DND-41 (cell line): ENCODE data around the gene FOXD2.

Source experiments
- ATAC-seq: fragments of 200-7000 bp; cut with Tn5 transposase; 3 replicates; pipeline ENCODE4 v1.9.1; 2021; ENCODE audit warnings: low read depth; ENCODE audit not compliant: insufficient read depth
- DNase-seq: peaks from one replicate; pipeline ENCODE4 v3.0.0-alpha.2; 2020
- H2AFZ ChIP-seq: 2 replicates; pipeline ENCODE4 v1.6.0; 2012; ENCODE audit warnings: low read depth, low read length
- H3K27ac ChIP-seq: 2 replicates; pipeline ENCODE4 v1.5.1; 2012; ENCODE audit warnings: low read length, inconsistent platforms
- H3K27me3 ChIP-seq: fragments of 200-600 bp; sonication (generic); 2 replicates; pipeline ENCODE4 v1.6.0; 2012; ENCODE audit warnings: low read length, mild to moderate bottlenecking, inconsistent platforms; ENCODE audit not compliant: insufficient read depth, poor library complexity
- H3K36me3 ChIP-seq: 2 replicates; pipeline ENCODE4 v1.5.1; 2012; ENCODE audit warnings: low read length, inconsistent platforms; ENCODE audit not compliant: insufficient read depth
- H3K4me1 ChIP-seq: 2 replicates; pipeline ENCODE4 v1.5.1; 2012; ENCODE audit warnings: mild to moderate bottlenecking, low read length; ENCODE audit not compliant: insufficient read depth
- H3K4me2 ChIP-seq: 2 replicates; pipeline ENCODE4 v1.6.0; 2012; ENCODE audit warnings: mild to moderate bottlenecking, moderate library complexity, low read length, inconsistent platforms; ENCODE audit not compliant: insufficient read depth
- H3K4me3 ChIP-seq, 2 experiments: fragments of 200-600 bp in 1 of 2; shearing (Covaris generic) in 1 of 2; 2 replicates each; pipeline ENCODE4 v1.5.1; 2012 to 2016; ENCODE audit warnings: inconsistent platforms in 2 of 2, low read length in 2 of 2, mild to moderate bottlenecking in 2 of 2, low read depth in 1 of 2, moderate library complexity in 1 of 2
- H3K79me2 ChIP-seq: 2 replicates; pipeline ENCODE4 v1.6.0; 2012; ENCODE audit warnings: low read length, inconsistent platforms; ENCODE audit not compliant: insufficient read depth
- H3K9ac ChIP-seq: 2 replicates; pipeline ENCODE4 v1.6.0; 2012; ENCODE audit warnings: low read depth, mild to moderate bottlenecking, inconsistent platforms, low read length, moderate library complexity
- H3K9me3 ChIP-seq: 2 replicates; pipeline ENCODE4 v1.5.1; 2012; ENCODE audit warnings: low read length, moderate library complexity, mild to moderate bottlenecking, inconsistent platforms; ENCODE audit not compliant: insufficient read depth, severe bottlenecking
- H4K20me1 ChIP-seq: 2 replicates; pipeline ENCODE4 v1.6.0; 2012; ENCODE audit warnings: low read length; ENCODE audit not compliant: insufficient read depth
- EZH2 ChIP-seq: IDR thresholded peaks from 3 replicates; pipeline ENCODE4 v1.6.1; 2012; ENCODE audit warnings: borderline replicate concordance, low read depth, mild to moderate bottlenecking, moderate library complexity, low read length, inconsistent platforms; ENCODE audit not compliant: severe bottlenecking
- TF ChIP-seq, protein P1 (sequence below): IDR thresholded peaks from 2 replicates; pipeline ENCODE4 v1.5.1; 2012; ENCODE audit warnings: borderline replicate concordance, low read length, moderate library complexity, mild to moderate bottlenecking; ENCODE audit not compliant: poor library complexity, severe bottlenecking; ENCODE audit errors: extremely low read depth

The FOXD2 gene

DNA sequence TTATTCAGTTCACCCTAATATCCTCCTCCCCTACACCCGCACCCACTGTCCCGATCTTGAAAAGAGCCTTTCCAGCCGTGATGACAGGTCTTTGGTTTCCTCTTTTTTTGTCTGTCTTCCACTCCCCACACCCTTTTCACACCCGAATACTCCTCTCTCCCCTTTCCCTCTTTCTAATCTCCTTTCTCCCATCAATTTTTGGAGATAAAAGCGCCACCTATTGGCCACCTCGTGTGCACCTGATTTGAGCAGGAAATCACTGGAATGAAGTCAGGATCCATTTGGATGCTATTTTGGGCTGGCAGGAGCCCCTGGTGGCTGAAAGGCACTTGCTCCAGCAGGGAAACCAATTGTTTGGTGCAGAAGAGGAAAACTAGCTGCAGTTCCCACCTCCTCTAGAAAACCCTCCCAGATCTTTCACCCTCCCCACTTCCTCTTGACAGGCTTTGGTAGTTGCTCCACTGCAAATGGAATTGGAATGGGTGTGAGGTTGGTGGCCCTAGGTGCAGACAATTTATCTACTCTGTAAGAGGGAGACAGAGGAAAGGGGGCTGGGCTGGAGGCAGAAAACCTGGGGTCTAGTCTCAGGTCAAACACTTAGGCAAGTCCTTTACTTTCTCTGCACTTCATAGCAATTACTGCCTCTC is 13.4 kb upstream of the FOXD2 start:
- Histone ChIP-seq H3K9ac (no peak overlapping the region), H3K79me2 (no peaks in the 10 kb centered on the region), H3K9me3 (no peaks in the 10 kb centered on the region), H3K4me3 (no peak overlapping the region), H3K36me3 (no peaks in the 10 kb centered on the region), H3K4me2 (no peak overlapping the region), H3K27ac (no peak overlapping the region), H3K4me1 (no peaks in the 10 kb centered on the region), H2AFZ (no peak overlapping the region), H4K20me1 (peaks cover 36% of the 10 kb centered on the region), H3K27me3 (no peaks in the 10 kb centered on the region)
- DNase-seq (peak; percentile 19), ATAC-seq (peak; percentile 53)
- TF ChIP-seq, protein P1, sequence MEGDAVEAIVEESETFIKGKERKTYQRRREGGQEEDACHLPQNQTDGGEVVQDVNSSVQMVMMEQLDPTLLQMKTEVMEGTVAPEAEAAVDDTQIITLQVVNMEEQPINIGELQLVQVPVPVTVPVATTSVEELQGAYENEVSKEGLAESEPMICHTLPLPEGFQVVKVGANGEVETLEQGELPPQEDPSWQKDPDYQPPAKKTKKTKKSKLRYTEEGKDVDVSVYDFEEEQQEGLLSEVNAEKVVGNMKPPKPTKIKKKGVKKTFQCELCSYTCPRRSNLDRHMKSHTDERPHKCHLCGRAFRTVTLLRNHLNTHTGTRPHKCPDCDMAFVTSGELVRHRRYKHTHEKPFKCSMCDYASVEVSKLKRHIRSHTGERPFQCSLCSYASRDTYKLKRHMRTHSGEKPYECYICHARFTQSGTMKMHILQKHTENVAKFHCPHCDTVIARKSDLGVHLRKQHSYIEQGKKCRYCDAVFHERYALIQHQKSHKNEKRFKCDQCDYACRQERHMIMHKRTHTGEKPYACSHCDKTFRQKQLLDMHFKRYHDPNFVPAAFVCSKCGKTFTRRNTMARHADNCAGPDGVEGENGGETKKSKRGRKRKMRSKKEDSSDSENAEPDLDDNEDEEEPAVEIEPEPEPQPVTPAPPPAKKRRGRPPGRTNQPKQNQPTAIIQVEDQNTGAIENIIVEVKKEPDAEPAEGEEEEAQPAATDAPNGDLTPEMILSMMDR, result peak; percentile 73
- TF ChIP-seq EZH2, result no peak

DNA sequence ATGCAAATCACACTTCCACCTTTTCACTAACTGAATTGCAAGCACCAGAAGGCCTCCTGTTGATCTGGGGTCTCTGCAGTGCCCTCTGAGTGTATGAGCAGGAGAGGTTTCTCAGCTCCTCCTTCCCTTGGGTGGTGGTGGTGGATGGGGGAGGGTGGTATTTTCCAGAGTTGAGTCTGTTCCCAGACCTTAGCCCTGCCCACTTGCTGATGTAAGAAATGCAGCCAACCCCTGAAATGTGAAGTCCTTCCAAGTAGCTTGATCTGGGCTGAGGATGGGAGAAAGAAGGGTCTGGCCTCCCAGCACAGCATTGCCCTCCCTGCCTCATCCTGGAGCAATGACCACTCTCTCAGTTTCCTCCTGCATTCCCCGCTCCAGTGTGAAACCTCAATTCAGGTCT is 6.3 kb upstream of the FOXD2 start:
- TF ChIP-seq EZH2, result no peak
- no peak overlapping the region for H3K27ac ChIP-seq
- ATAC-seq (no peak), DNase-seq (no peak)
- no peak overlapping the region for H3K9ac ChIP-seq
- no peaks in the 10 kb centered on the region for H3K9me3 ChIP-seq
- H3K79me2 ChIP-seq, result peaks cover 60% of the 10 kb centered on the region
- peaks cover 48% of the 10 kb centered on the region for H3K36me3 ChIP-seq
- H3K27me3 ChIP-seq, result no peaks in the 10 kb centered on the region
- H3K4me2 ChIP-seq, result no peak overlapping the region
- H4K20me1 ChIP-seq, result peaks cover 81% of the 10 kb centered on the region
- peaks cover 34% of the 10 kb centered on the region for H3K4me1 ChIP-seq
- no peak overlapping the region for H3K4me3 ChIP-seq
- H2AFZ ChIP-seq, result no peak overlapping the region

DNA sequence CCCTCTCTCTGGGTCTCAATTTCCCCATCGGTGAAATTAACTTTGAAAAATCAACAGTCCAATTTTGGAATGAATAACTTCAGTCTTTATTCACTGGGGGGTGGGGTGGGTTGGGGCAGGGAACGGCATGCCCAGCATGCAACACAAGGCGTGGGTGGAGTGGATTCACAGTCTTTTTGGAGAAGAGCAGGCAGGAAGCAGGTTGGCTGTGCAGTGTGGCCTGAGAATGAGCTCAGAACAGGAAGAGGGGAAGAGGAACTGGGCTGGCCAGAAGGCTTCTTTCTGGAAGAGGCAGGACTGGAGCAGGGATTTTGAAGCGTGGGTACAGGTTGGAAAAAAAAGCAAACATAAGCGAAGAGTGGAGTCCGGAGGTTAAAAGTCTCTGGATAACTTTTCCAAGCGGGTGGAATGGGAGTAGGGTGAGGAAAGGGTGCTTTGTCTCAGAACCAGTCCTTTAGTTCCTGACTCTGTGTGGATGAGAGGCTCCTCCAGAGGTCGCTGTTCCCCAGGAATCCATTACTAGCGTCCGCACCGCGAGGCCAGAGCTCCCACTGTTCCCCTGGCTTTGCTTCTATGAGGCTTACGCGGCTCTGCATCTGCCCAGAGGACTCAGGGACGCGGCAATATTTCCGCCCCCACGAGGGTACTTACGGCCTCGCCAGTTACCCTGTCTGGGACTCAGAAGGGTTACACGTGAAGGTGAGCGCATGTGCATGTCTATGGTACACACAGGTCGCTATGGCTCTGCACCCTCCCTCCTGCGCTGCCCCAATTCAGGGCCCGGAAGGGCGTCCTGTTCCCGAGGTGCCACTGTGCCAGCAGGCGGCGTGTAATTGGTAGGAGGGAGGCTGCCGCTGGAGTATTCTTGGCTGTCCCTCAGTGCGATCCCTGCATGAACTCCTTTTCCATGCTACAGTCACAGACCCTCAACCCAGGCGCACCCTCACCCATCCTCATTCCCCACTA is 5.5 kb upstream of the FOXD2 start:
- Histone ChIP-seq H3K27ac (no peak overlapping the region), H3K4me1 (peaks cover 35% of the 10 kb centered on the region), H3K79me2 (peaks cover 68% of the 10 kb centered on the region), H3K27me3 (no peaks in the 10 kb centered on the region), H3K4me2 (peak overlapping the region; percentile 13; the same call in 1 of the 2 replicates), H2AFZ (no peak overlapping the region), H3K9ac (no peak overlapping the region), H3K4me3 (no peak overlapping the region), H3K36me3 (peaks cover 48% of the 10 kb centered on the region), H3K9me3 (no peaks in the 10 kb centered on the region), H4K20me1 (peaks cover 73% of the 10 kb centered on the region)
- DNase-seq (no peak), ATAC-seq (no peak)
- no peak for TF ChIP-seq EZH2
- TF ChIP-seq, protein P1, result peak; percentile 37

DNA sequence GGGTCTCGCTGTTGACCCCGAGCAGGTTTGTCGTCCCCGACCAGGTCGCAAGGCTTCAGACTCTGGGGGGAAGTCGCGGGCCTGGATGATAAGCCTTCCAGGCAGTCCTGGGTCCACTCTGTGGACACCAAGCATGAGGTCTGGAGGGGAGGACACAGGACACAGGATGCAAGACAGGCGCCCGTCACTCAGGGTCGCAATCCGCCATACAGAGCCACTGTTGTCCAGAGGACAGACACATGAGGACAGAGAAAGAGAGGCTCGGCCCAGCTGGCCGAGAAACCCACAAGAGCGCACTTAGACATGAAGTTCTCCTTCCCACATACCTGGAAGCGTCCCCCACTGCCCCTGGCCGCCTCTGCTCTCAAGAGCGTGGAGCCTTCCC is 4.8 kb upstream of the FOXD2 start:
- Histone ChIP-seq H3K9ac (no peak overlapping the region), H3K9me3 (no peaks in the 10 kb centered on the region), H3K4me2 (0 out of 2 replicates have a peak overlapping the region, but pooled peaks have one; percentile 7), H3K36me3 (peaks cover 48% of the 10 kb centered on the region), H4K20me1 (peaks cover 68% of the 10 kb centered on the region), H3K4me3 (no peak overlapping the region), H3K27me3 (no peaks in the 10 kb centered on the region), H3K27ac (no peak overlapping the region), H3K4me1 (peaks cover 36% of the 10 kb centered on the region), H3K79me2 (peaks cover 69% of the 10 kb centered on the region), H2AFZ (no peak overlapping the region)
- DNase-seq, result no peak
- TF ChIP-seq, protein P1, result no peak
- no peak for TF ChIP-seq EZH2
- ATAC-seq, result no peak
